Right lobe of liver (tissue), 6 donors: ENCODE measurements around the gene COX10. TPM values are rescaled to one million over a fixed set of nuclear protein-coding genes. Genes with fewer than 3 reads are reported as not detected.
"Not testable (repeated sequence)": the region's sequence is repeated elsewhere in the genome, so short reads cannot be mapped to it uniquely, and the experiment has no call there.

Source experiments
- ATAC-seq, 4 donors: fragments of 200-7000 bp; cut with Tn5 transposase; one replicate each; pipeline ENCODE4 v1.9.1; 2020; ENCODE audit warnings: mild to moderate bottlenecking in 4 of 4, moderate library complexity in 4 of 4
- DNase-seq, 3 donors: peaks; one replicate each; pipeline ENCODE4 v3.0.0-alpha.2; 2020
- H3K27ac ChIP-seq, 3 donors: fragments of 200-600 bp; one replicate each; pipeline ENCODE4 v1.8.0; 2022
- H3K27me3 ChIP-seq, 2 donors: fragments of 200-600 bp; one replicate each; pipeline ENCODE4 v1.8.0; 2022
- H3K36me3 ChIP-seq, 4 donors: fragments of 200-600 bp; sonication (generic) in 1 of 4; one replicate each; pipeline versions ENCODE4 v1.5.1 to v1.8.0; 2017 to 2022; ENCODE audit warnings: control low read depth in 1 of 4
- H3K4me1 ChIP-seq, 4 donors: fragments of 200-600 bp; sonication (generic) in 1 of 4; one replicate each; pipeline versions ENCODE4 v1.5.1 to v1.8.0; 2017 to 2022; ENCODE audit warnings: control low read depth in 1 of 4
- H3K4me3 ChIP-seq, 3 donors: fragments of 200-600 bp; one replicate each; pipeline ENCODE4 v1.8.0; 2022
- H3K9me3 ChIP-seq, 4 donors: fragments of 200-600 bp; sonication (generic) in 1 of 4; one replicate each; pipeline versions ENCODE4 v1.5.1 to v1.8.0; 2017 to 2022; ENCODE audit warnings: control low read depth in 1 of 4
- POLR2A ChIP-seq: fragments of 450-650 bp; IDR thresholded peaks from one replicate; pipeline ENCODE4 v1.6.1; 2017; ENCODE audit warnings: antibody characterized with exemption, mild to moderate bottlenecking
- WGBS: methylation state at CpG from one replicate; pipeline ENCODE4 v1.1.6; 2018; ENCODE audit warnings: low coverage, low lambda C conversion rate; ENCODE audit not compliant: insufficient coverage; ENCODE audit errors: missing lambda C conversion rate; 5-methylcytosine and 5-hydroxymethylcytosine counted together
- intact Hi-C, 2 donors: fragments of 100-400 bp; cut with DNase I; formaldehyde crosslinking; loops; one replicate each; pipeline versions ENCODE4 v1.11.2 to v1.14.1; 2022
- total RNA-seq, 6 experiments: library from RNA; depleted of rRNA in 2 of 6; stranded (reverse); fragments of >200 nt in 2 of 6; fragmentation: NEBNext Ultra II Directional in 3 of 6; extraction: Animal tissue kit (Norgen Biotek cat#: 25700) in 3 of 6; gene quantifications; one replicate each; pipeline versions ENCODE4 v1.1.0 to v1.2.4, GENCODE V29; 2016 to 2023
- TF ChIP-seq, protein P1 (sequence below), 4 donors: fragments of 200-600 bp in 3 of 4; fragments of 450-650 bp in 1 of 4; IDR thresholded peaks; one replicate each; pipeline versions ENCODE4 v1.5.1 to v1.8.0; 2016 to 2022; ENCODE audit warnings: antibody characterized with exemption in 4 of 4, mild to moderate bottlenecking in 2 of 4
- donor health status: DM: no; HTN: yes; CAD: no.
- donor health status: DM: no; HTN: no; CAD: no.
- donor health status: DM: no; HTN: no; CAD: no.
- donor health status: DM: no; HTN: yes; CAD: no.
- donor health status: DM: no; HTN: yes; CAD: no.

Gene COX10
- total RNA-seq, 6 experiments from 2014 or later = 6.8 to 23.0 (median 9.0) TPM

DNA sequence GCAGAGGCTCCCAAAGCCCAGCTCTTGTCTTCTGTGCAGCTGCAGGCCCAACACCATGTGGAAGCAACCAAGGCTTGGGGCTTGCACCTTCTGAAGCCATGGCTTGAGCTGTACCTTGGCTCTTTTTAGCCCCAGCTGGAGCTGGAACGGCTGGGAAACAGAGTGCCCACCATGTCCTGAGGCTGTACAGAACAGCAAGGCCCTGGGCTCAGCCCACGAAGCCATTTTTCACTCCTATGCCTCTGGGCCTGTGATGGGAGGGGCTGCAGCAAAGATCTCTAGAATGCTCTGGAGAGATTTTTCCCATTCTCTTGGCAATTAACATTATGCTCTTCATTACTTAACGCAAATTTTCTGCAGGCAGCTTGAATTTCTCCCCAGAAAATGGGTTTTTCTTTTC lies 99.3 kb downstream of the COX10 start:
- no peak for ATAC-seq
- H3K27me3 ChIP-seq = no peaks in the 10 kb centered on the region
- H3K27ac ChIP-seq = no peak overlapping the region
- intact Hi-C loops = no loop called here
- H3K4me3 ChIP-seq = no peak overlapping the region
- no peaks in the 10 kb centered on the region for H3K4me1 ChIP-seq
- DNase-seq = no peak
- TF ChIP-seq POLR2A = no peak
- TF ChIP-seq, protein P1, sequence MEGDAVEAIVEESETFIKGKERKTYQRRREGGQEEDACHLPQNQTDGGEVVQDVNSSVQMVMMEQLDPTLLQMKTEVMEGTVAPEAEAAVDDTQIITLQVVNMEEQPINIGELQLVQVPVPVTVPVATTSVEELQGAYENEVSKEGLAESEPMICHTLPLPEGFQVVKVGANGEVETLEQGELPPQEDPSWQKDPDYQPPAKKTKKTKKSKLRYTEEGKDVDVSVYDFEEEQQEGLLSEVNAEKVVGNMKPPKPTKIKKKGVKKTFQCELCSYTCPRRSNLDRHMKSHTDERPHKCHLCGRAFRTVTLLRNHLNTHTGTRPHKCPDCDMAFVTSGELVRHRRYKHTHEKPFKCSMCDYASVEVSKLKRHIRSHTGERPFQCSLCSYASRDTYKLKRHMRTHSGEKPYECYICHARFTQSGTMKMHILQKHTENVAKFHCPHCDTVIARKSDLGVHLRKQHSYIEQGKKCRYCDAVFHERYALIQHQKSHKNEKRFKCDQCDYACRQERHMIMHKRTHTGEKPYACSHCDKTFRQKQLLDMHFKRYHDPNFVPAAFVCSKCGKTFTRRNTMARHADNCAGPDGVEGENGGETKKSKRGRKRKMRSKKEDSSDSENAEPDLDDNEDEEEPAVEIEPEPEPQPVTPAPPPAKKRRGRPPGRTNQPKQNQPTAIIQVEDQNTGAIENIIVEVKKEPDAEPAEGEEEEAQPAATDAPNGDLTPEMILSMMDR (IDR thresholded peaks at IDR 0.05) = no peak
- 93% methylated on average over 2 of the region's 3 CpGs for WGBS
- H3K36me3 ChIP-seq = no peaks in the 10 kb centered on the region
- peaks cover 0 to 11% (median 5%) of the 10 kb centered on the region in 4 donors for H3K9me3 ChIP-seq

DNA sequence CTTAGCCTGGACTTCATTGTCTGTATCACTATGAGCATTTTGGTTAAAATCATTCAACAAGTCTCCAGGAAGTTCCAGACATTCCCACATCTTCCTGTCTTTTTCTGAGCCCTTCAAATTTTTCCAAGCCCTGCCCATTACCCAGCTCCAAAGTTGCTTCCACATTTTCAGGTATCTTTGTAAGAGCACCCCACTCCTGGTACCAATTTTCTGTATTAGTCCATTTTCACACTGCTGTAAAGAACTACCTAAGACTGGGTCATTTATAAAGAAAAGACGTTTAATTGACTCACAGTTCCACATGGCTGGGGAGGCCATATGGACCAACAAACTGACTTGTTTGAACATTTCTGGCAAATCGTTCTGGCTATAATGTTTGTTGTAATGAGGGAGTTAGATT lies 100.0 kb downstream of the COX10 start:
- TF ChIP-seq, protein P1 (IDR thresholded peaks at IDR 0.05) = no peak
- TF ChIP-seq POLR2A = no peak
- ATAC-seq (no peak), DNase-seq (no peak)
- H3K36me3 ChIP-seq = no peaks in the 10 kb centered on the region
- H3K9me3 ChIP-seq = peaks cover 0 to 11% (median 5%) of the 10 kb centered on the region in 4 donors
- WGBS = 91% methylated on average over 1 of the region's 2 CpGs
- H3K27me3 ChIP-seq = no peaks in the 10 kb centered on the region
- intact Hi-C loops = no loop called here
- no peak overlapping the region for H3K4me3 ChIP-seq
- H3K4me1 ChIP-seq = no peaks in the 10 kb centered on the region
- H3K27ac ChIP-seq = no peak overlapping the region

DNA sequence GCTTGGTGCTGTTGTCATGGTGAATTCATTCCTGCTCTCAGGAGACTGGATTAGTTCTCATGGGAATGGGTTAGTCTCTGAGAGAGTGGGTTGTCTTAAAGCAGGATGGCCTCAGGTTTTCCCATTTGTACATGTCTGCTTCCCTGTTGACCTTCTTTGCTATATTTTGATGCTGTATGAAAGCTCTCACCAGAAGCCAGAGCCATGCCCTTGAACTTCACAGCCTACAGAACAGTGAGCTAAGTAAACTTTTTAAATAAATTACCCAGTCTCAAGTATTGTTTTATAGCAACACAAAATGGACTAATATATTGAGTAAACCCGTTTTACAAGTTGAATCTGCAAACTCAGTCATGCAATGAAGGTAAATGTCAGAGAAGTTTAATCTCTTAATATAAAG lies 100.6 kb downstream of the COX10 start:
- Histone ChIP-seq H3K27ac (no peak overlapping the region), H3K4me3 (no peak overlapping the region), H3K4me1 (no peaks in the 10 kb centered on the region), H3K27me3 (no peaks in the 10 kb centered on the region), H3K9me3 (peaks cover 0 to 11% (median 5%) of the 10 kb centered on the region in 4 donors), H3K36me3 (no peaks in the 10 kb centered on the region)
- 100% methylated on average over 1 of the region's 1 CpG for whole genome bisulfite sequencing
- DNase-seq (no peak), ATAC-seq (no peak)
- intact Hi-C loops = no loop called here
- no peak for TF ChIP-seq POLR2A
- TF ChIP-seq, protein P1 (IDR thresholded peaks at IDR 0.05) = no peak

DNA sequence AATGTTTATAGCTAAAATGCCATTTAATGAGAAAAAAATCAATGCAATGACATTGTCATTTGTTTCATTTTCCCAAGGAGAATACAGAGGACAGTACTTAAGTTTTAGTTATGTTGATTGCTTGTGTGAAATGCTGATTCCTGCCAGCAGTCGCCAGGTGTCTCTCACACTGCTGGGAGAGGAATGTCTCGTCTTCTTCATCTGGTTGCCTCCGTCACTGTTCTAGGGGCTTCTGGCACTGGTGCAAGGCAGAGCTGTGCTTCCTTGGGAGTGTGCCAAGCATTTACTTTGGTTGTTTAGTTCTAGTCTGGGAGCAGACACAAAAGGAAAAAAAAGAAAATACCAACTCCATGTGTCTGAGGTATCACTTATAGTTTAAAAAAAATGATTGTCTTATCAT lies 107.7 kb downstream of the COX10 start:
- H3K9me3 ChIP-seq, ATAC-seq, intact Hi-C loops, H3K4me1 ChIP-seq, H3K4me3 ChIP-seq, H3K27me3 ChIP-seq, H3K27ac ChIP-seq, DNase-seq, H3K36me3 ChIP-seq: not testable (repeated sequence)
- WGBS = 100% methylated on average over 3 of the region's 3 CpGs

DNA sequence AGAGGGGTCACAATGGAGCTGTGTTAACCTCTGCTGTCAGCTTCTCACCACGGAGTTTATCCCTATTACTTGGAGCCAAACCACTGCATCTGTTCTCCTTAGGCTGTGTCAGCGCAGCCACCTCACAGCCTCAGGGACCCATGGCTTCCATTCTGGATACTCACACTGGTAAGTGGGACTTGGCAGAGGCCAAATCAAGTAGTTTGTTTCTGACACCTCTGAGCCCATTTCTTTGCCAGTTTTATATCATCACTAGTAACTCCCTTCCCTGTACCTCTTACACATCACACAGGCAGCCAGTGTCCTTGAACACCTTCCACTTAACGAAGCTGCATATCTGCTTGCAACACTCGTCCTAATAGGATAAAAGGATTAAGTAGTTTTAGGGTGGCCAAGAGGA lies 108.5 kb downstream of the COX10 start:
- DNase-seq, H3K4me1 ChIP-seq, ATAC-seq, H3K36me3 ChIP-seq, H3K9me3 ChIP-seq, H3K27ac ChIP-seq, H3K27me3 ChIP-seq, intact Hi-C loops, H3K4me3 ChIP-seq: not testable (repeated sequence)
- WGBS = no CpG with 5 or more reads among the region's 4 CpGs

DNA sequence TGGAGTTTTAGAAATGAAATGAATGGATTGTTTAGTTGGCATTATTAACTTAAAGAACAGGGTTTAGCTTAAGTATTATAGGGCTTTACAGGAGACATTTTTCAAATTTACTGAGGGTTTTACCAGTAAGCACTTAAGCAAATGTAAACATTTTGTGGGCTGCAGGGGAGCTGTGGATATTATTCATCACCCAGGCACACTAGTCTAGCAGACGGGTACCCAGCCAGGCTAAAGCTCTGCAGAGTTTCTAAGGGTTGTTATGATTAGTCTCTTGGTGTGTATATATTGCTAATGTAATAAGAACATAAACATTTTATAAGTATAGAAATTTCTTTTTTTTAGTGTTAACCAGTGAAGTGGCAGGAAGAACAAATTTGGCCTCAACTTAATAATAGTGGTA lies 110.6 kb downstream of the COX10 start:
- H3K27me3 ChIP-seq, H3K36me3 ChIP-seq, H3K4me3 ChIP-seq, H3K4me1 ChIP-seq, intact Hi-C loops, DNase-seq, ATAC-seq, H3K27ac ChIP-seq, H3K9me3 ChIP-seq: not testable (repeated sequence)
- WGBS = no CpG with 5 or more reads among the region's 1 CpG

DNA sequence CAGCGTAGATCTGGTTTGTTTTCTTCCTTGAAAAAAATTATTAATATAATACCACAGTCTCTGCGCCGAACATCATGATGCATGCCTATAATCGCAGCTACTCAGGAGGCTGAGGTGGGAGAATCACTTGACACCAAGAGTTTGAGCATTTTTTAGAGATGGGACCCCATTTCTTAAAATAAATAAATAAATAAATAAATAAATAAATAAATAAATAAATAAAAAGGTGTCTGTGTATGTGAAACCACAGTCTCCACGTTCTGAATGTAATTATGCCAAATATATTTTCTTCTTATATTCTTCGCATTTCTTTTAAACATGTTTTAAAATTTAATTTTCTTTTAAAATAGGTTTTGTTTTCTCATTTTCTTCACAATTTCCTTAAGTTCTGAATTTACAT lies 112.8 kb downstream of the COX10 start:
- ATAC-seq, H3K36me3 ChIP-seq, H3K27me3 ChIP-seq, H3K4me3 ChIP-seq, H3K4me1 ChIP-seq, H3K9me3 ChIP-seq, intact Hi-C loops, H3K27ac ChIP-seq, DNase-seq: not testable (repeated sequence)
- 97% methylated on average over 6 of the region's 6 CpGs for WGBS

DNA sequence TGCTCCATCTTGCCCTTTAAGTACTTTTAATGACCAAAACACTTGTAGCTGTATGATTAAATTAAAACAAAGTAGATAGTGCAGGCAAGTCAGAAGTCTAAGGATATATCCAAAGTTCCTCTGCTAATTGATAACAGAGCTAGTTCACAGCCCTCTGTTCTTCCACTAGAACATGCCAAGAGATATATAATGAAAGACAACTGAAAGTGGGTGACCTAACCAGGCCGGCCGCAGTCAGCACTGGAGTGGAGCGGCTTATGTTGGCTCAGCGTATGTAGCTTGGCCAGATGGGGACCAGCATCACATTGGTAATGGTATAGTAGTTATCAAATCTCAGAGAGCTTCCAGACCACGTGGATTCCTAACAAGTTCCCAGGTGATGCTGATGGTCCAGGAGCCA lies 115.2 kb downstream of the COX10 start:
- H3K27ac ChIP-seq, DNase-seq, H3K9me3 ChIP-seq, intact Hi-C loops, H3K36me3 ChIP-seq, H3K4me3 ChIP-seq, H3K27me3 ChIP-seq, H3K4me1 ChIP-seq, ATAC-seq: not testable (repeated sequence)
- WGBS = 88% methylated on average over 3 of the region's 5 CpGs

DNA sequence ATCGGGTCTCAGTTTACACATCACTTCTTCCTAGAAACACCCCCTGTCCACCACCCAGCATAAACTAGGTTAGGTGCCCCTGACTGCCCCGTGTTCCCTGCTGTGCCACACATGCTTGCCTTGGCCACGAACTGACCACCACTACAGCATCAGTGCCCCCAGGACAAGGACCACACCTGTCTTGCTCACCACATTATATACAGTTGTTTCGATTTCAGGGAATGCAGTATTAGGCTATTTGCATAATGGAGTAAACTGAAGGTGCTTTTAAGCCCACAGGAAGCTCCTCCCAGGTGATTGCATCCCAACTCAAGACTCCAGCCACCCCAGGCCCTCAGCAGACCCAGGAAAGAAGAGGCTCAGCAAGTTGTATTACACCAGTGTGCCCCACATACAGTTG lies 117.1 kb downstream of the COX10 start:
- DNase-seq, intact Hi-C loops, H3K27me3 ChIP-seq, H3K4me3 ChIP-seq, H3K4me1 ChIP-seq, H3K27ac ChIP-seq, ATAC-seq, H3K36me3 ChIP-seq, H3K9me3 ChIP-seq: not testable (repeated sequence)
- WGBS = 100% methylated on average over 1 of the region's 4 CpGs
